T-helper 17 cell (primary cell): ENCODE measurements around the gene SLC25A42. TPM values are rescaled to one million over a fixed set of nuclear protein-coding genes. Genes with fewer than 3 reads are reported as not detected.
"Not testable (repeated sequence)": the region's sequence is repeated elsewhere in the genome, so short reads cannot be mapped to it uniquely, and the experiment has no call there.

Experiments used
- ATAC-seq: fragments of 150-1000 bp; cut with Tn5 transposase; 2 replicates; pipeline ENCODE4 v1.10.0; 2021; ENCODE audit warnings: mild to moderate bottlenecking, moderate library complexity
- DNase-seq, 3 donors: peaks; one replicate each; pipeline versions ENCODE4 v3.0.0 to v3.0.0-alpha.2; 2020 to 2021
- H3K9me3 ChIP-seq: one replicate; pipeline ENCODE4 v1.7.0; 2013; ENCODE audit warnings: low read length, mild to moderate bottlenecking; ENCODE audit not compliant: control insufficient read depth, poor library complexity, severe bottlenecking
- H3K27ac Mint-ChIP-seq: one replicate; pipeline ENCODE4 v1.8.0; 2022; ENCODE audit warnings: mild to moderate bottlenecking, moderate library complexity, mixed read lengths
- H3K27me3 Mint-ChIP-seq: one replicate; pipeline ENCODE4 v1.8.0; 2022; ENCODE audit warnings: mixed read lengths
- H3K36me3 Mint-ChIP-seq: one replicate; pipeline ENCODE4 v1.8.0; 2022; ENCODE audit warnings: low read depth, mixed read lengths
- H3K4me1 Mint-ChIP-seq: one replicate; pipeline ENCODE4 v1.8.0; 2022; ENCODE audit warnings: mild to moderate bottlenecking, mixed read lengths
- H3K4me3 Mint-ChIP-seq: one replicate; pipeline ENCODE4 v1.8.0; 2022; ENCODE audit warnings: mild to moderate bottlenecking, moderate library complexity, mixed read lengths
- total RNA-seq, 4 donors: library from RNA in 2 of 4; stranded (reverse) in 2 of 4; gene quantifications; one replicate each; pipeline ENCODE4 v1.2.3 and lab custom pipeline; 2022 to 2026

Gene SLC25A42
- total RNA-seq, 2 donors from 2014 or later = 17.1 to 18.9 TPM

GRCh38 chr19:19131989-19132388 is 68.2 kb downstream of the SLC25A42 start:
- H3K9me3 ChIP-seq = no peaks in the 10 kb centered on the region
- ATAC-seq (no peak), DNase-seq (no peak)
- peaks cover 3% of the 10 kb centered on the region for H3K4me1 Mint-ChIP-seq
- no peak overlapping the region for H3K27ac Mint-ChIP-seq
- H3K36me3 Mint-ChIP-seq = no peaks in the 10 kb centered on the region
- H3K4me3 Mint-ChIP-seq = no peak overlapping the region
- no peaks in the 10 kb centered on the region for H3K27me3 Mint-ChIP-seq

- H3K36me3 Mint-ChIP-seq = no peaks in the 10 kb centered on the region
- H3K27me3 Mint-ChIP-seq = no peaks in the 10 kb centered on the region
- no peak overlapping the region for H3K4me3 Mint-ChIP-seq
- H3K27ac Mint-ChIP-seq = no peak overlapping the region
- no peak for ATAC-seq
- no peaks in the 10 kb centered on the region for H3K9me3 ChIP-seq
- H3K4me1 Mint-ChIP-seq = peaks cover 9% of the 10 kb centered on the region
- DNase-seq = no peak
Observed at GRCh38 chr19:19132912-19133311, 69.1 kb downstream of the SLC25A42 start.

DNA sequence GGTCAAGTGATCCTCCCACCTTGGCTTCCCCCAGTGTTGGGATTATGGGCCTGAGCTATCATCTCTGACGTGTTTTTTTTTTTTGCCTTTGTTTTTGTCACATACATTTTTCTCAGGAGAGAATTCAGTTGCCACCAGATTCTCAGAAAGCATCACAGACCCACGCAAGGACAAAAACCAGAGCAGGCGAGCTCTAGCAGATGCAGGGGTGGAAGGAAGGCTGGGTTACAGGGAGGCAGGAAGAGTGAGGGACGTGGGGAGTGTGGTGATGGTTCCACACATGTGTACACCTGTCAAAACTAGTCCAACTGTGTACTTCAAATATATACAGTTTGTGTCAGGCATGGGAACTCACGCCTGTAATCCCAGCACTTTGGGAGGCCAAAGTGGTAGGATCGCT is 70.2 kb downstream of the SLC25A42 start:
- H3K9me3 ChIP-seq = no peaks in the 10 kb centered on the region
- DNase-seq (no peak), ATAC-seq (no peak)
- Mint-ChIP-seq H3K4me3 (no peak overlapping the region), H3K27me3 (no peaks in the 10 kb centered on the region), H3K36me3 (peaks cover 2% of the 10 kb centered on the region), H3K27ac (no peak overlapping the region), H3K4me1 (peaks cover 18% of the 10 kb centered on the region)

DNA sequence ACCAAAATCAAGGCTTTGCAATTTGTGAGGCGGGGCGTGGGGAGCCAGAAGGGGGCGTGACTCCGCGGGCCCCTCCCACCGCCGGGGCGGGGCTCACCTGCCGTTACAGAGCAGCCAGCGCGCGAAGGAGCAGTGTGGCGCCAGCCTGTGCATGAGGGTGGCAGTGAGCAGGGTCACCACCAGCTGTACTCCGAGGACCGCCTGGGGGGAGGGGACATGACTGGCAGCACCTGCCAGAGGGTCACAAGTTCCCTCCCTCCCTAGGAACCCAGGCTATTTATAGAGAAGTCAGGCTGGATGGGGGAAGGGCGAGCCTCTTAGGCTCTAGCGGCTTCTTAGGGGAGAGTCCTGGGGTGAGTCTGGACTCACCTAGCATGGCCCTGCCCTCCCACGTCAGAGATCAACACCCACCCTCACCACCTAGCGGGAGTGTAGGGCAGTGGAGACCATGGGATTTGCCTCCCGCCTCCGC is 70.9 kb downstream of the SLC25A42 start:
- peak overlapping the region; percentile 21 for H3K27ac Mint-ChIP-seq
- peak; percentile 25 to 30 (median 27) for DNase-seq
- H3K4me3 Mint-ChIP-seq = no peak overlapping the region

DNA sequence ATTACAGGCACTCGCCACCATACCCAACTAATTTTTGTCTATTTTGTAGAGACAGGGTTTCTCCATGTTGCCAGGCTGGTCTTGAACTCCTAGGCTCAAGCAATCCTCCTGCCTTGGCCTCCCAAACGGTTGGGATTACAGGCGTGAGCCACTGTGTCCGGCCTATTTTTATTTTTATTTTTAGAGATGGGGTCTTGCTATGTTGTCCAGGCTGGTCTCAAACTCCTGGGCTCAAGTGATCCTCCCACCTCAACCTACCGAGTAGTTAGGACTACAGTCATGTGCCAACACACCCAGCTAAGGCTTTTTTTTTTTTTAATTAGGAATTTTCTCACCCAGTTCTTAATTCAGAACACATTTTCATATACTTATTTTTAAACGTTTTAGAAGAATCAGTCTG is 71.9 kb downstream of the SLC25A42 start:
- H3K27me3 Mint-ChIP-seq, DNase-seq, H3K27ac Mint-ChIP-seq, H3K9me3 ChIP-seq, H3K4me3 Mint-ChIP-seq, ATAC-seq, H3K36me3 Mint-ChIP-seq: not testable (repeated sequence)
- H3K4me1 Mint-ChIP-seq = peaks cover 19% of the 10 kb centered on the region

More for the DNA sequence above, 70.9 kb downstream of the SLC25A42 start:
- Mint-ChIP-seq H3K27me3 (no peaks in the 10 kb centered on the region), H3K4me1 (peaks cover 19% of the 10 kb centered on the region), H3K36me3 (peaks cover 2% of the 10 kb centered on the region)
- peak; percentile 18 for ATAC-seq
- H3K9me3 ChIP-seq = no peaks in the 10 kb centered on the region

DNA sequence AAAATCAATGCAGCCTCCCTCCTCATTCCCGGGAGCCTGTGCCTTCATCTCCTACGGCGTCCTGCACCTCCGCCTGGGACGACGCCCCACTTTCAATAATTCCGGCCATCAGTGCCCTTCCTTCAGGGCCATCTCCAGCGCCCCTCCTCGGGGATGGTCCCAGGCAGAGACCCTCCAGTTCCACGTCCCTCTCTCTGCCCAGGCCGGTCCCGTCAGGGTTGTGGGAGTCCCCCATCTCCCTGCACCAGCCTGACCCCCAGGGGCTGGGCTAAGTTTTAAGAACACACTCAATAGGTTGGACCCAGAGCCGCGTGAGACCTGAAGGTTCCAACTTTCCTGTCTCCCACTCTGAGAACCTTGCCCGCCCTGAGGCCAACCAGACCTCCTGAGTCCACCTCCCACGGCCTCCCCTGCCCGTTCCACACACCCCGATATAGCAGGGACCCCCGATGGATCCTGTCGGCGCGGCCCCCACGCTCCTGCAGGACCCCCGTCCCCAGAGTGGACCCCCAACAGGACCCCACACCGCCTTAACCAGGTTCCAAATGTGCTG is 73.8 kb downstream of the SLC25A42 start:
- Mint-ChIP-seq H3K27me3 (no peaks in the 10 kb centered on the region), H3K27ac (peak overlapping the region; percentile 98), H3K4me1 (peaks cover 19% of the 10 kb centered on the region), H3K4me3 (peak overlapping the region; percentile 99), H3K36me3 (peaks cover 2% of the 10 kb centered on the region)
- ATAC-seq = no peak
- no peak for DNase-seq
- no peaks in the 10 kb centered on the region for H3K9me3 ChIP-seq

DNA sequence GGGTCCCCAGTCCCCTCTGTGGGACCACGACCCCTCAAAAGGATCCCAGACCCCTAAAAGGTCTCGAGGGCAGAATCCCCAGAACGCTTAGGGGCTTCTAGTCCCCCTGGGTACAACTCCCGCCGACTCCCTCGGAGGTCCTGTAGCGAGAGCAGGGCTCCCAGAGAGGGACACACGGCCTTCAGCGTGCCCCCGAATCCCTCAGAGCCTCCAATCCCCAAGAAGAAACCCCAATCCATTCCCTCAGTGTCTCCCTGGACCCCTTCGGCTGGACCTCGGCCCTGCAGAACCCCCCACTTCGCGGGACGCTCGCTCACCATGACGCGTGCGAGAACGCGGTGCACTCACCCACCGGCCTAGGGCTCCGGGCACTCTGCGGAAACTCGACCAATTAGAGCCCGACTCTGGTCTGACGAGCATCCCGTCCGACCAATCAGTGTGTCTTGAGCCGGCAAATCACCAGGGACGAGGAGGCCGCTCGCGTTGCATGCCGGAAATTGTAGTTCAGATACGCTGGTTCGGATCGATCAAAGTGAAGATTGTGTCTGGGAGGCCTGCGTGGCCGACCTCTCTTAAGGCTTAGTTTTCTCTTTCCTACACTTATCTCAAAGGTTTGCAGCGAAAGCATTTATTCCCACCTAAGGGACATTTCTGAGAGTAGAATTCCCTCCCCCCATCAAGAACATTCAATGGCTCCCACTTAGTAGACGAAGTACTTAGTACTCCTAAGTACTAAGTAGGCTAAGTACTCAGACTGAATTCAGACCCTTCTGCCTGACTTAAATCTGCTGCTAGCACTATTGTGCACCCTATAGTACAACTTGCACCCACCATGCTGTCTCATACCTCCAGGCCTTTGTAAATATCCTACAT is 74.6 kb downstream of the SLC25A42 start, which contains the start of gene TMEM161A:
Gene TMEM161A, minus strand, starts transcription at position 370 of the 873 bp plus-strand sequence. Its CDS starts 50 bp downstream, at position 320.
- peak within 1 kb of the TSS; percentile 98 for H3K27ac Mint-ChIP-seq
- no peaks in the 10 kb centered on the region for H3K27me3 Mint-ChIP-seq
- H3K9me3 ChIP-seq = no peaks in the 10 kb centered on the region
- peak; percentile 100 for ATAC-seq
- peaks cover 19% of the 10 kb centered on the region for H3K4me1 Mint-ChIP-seq
- peaks cover 2% of the 10 kb centered on the region for H3K36me3 Mint-ChIP-seq
- DNase-seq = peak; percentile 81 to 91 (median 89)
- peak within 1 kb of the TSS; percentile 99 for H3K4me3 Mint-ChIP-seq

DNA sequence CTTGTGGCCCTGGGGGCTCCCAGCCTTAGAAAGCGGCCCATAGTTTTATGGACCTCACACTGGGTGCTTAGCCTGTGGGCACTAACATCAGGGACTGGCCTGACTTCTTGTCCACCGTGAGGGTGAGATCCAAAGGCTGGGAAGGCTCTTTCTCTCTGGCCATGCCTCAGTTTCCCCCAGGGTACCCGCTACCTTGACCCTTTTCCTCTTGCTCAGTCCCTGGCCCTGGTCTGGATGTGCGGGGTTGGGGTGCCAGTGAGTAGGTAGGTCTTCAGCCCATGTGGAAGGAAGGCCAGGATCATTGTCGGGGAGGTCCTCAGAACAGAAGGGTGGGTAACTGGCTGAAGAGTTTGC is 76.1 kb downstream of the SLC25A42 start:
- Mint-ChIP-seq H3K4me1 (peaks cover 19% of the 10 kb centered on the region), H3K36me3 (peaks cover 2% of the 10 kb centered on the region), H3K27me3 (no peaks in the 10 kb centered on the region), H3K27ac (peak overlapping the region; percentile 19), H3K4me3 (no peak overlapping the region)
- no peak for ATAC-seq
- DNase-seq = no peak
- no peaks in the 10 kb centered on the region for H3K9me3 ChIP-seq

DNA sequence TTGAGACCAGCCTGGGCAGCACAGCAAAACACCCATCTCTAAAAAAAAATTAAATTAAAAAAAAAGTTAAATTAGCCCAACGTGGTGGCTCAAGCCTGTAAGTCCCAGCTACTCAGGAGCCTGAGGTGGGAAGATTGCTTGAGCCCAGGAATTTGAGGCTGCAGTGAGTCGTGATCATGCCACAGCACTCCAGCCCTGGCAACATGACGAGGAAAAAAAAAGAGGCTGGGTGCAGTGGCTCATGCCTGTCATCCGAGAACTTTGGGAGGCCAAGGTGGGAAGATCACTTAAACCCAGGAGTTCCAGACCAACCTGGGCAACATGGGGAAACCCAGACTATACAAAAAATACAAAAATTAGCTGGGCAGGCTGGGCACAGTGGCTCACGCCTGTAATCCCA is 76.7 kb downstream of the SLC25A42 start:
- H3K4me1 Mint-ChIP-seq = peaks cover 17% of the 10 kb centered on the region
- no peaks in the 10 kb centered on the region for H3K9me3 ChIP-seq
- peak overlapping the region; percentile 19 for H3K27ac Mint-ChIP-seq
- H3K27me3 Mint-ChIP-seq = no peaks in the 10 kb centered on the region
- H3K4me3 Mint-ChIP-seq = no peak overlapping the region
- DNase-seq (no peak), ATAC-seq (no peak)
- peaks cover 2% of the 10 kb centered on the region for H3K36me3 Mint-ChIP-seq

DNA sequence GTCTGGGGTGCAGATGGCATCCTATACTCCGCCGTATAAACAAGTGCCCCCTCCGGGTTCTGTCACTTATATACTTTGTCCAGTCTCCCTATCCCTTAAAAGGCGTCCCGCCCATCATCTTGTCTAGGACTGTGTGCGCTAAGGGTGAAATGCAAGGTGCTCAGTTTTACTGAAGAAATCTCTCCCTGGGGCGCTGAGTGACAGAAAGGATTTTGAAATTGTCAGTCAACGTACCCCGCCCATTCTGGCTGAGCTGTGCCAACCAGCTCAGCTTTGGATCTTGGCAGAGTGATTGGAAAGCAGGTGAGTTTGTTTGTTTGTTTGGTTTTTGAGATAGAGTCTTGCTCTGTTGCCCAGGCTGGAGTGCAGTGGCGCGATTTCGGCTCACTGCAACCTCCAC is 78.6 kb downstream of the SLC25A42 start:
- Mint-ChIP-seq H3K4me1 (peaks cover 16% of the 10 kb centered on the region), H3K27ac (no peak overlapping the region), H3K36me3 (peaks cover 2% of the 10 kb centered on the region), H3K4me3 (no peak overlapping the region), H3K27me3 (no peaks in the 10 kb centered on the region)
- DNase-seq (no peak), ATAC-seq (no peak)
- no peaks in the 10 kb centered on the region for H3K9me3 ChIP-seq

DNA sequence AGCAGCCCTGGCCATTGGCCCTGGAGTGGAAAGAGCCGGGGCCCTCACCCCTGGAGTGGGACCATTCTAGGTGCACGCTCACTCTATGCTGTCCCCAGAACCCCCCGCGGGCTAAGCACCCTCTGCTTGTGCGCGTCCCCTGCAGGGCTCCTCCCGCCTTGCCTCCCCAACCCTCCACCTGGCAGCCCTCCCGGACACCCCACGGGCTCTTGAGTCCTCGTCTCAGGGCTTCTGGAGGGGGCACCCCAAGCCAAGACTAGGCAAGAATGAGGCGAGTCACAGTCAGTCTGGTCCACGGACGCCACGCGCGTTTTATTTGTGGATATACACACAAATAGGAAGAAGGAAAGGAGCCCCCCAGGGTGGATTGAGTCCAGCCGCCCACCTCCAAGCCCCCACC is 81.5 kb downstream of the SLC25A42 start:
- H3K27ac Mint-ChIP-seq = no peak overlapping the region
- H3K4me1 Mint-ChIP-seq = no peaks in the 10 kb centered on the region
- DNase-seq (no peak), ATAC-seq (no peak)
- H3K27me3 Mint-ChIP-seq = no peaks in the 10 kb centered on the region
- H3K9me3 ChIP-seq = no peaks in the 10 kb centered on the region
- no peaks in the 10 kb centered on the region for H3K36me3 Mint-ChIP-seq
- H3K4me3 Mint-ChIP-seq = no peak overlapping the region

DNA sequence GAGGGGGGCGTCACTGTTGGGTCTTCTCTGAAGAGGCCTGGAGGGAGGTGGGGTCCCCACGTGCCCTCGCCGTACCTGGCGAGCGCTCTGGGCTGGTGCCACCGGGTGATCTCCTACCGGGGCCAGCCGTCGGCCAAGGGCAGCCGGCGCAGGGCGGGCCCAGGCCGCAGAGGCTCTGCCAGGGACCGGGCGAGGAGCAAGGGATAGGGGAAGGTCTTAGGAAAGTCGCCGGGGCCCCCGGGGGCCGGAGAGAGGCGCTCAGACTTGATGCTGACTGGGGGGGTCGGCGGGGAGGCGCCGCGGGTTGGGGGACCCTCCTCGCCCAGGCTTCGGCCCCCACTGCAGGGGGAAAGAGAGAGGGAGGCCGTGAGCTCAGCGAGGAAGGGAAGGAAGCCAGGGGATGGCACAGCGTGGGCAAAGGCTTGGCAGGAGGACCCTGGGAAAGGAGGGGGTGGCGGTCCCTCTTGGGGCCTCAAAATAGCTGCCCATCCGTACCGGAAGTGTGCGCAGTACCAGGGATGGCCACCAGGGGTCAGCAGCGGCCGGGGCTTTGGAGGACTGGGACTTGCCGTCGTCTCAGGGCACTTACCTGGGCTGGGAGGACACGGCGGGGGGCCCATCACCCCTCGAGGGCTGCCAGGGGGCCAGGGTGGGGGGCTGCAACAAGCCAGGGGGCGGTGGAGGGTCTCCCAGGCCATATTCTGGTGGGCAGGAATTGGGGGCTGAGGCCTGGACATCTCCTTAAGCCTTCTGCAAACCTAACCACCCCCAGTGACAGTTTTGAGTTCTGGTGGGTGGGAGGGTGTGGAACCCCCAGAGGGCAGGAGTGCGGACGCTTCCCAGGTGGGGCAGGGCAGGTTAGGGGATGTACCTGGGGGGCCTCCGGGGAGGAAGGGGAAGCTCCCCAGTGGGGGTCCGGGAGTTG is 82.2 kb downstream of the SLC25A42 start:
- DNase-seq = peak; percentile 69 to 89 (median 75)
- Mint-ChIP-seq H3K27me3 (no peaks in the 10 kb centered on the region), H3K27ac (no peak overlapping the region), H3K4me3 (no peak overlapping the region), H3K4me1 (no peaks in the 10 kb centered on the region), H3K36me3 (no peaks in the 10 kb centered on the region)
- H3K9me3 ChIP-seq = no peaks in the 10 kb centered on the region
- peak; percentile 96 for ATAC-seq

GRCh38 chr19:19146865-19147264 is 83.1 kb downstream of the SLC25A42 start:
- Mint-ChIP-seq H3K4me3 (no peak overlapping the region), H3K36me3 (no peaks in the 10 kb centered on the region), H3K27me3 (no peaks in the 10 kb centered on the region), H3K4me1 (no peaks in the 10 kb centered on the region), H3K27ac (no peak overlapping the region)
- ATAC-seq (no peak), DNase-seq (no peak)
- no peaks in the 10 kb centered on the region for H3K9me3 ChIP-seq
